Measurements from ENCODE around the gene KCNJ16.

The KCNJ16 gene

GRCh38 chr17:70124723-70125122, 49.7 kb downstream of the KCNJ16 start:
- H3K9ac ChIP-seq (ENCODE audit: low read length in 2 of 2) = no peak overlapping the region
- H3K9me3 ChIP-seq (ENCODE audit: control insufficient read depth in 2 of 2, low read length in 2 of 2) = no peaks in the 10 kb centered on the region
- H3K4me3 ChIP-seq (ENCODE audit: low read length in 2 of 2) = no peak overlapping the region
- no peak overlapping the region for H3K27ac ChIP-seq (ENCODE audit: low read length)
- no peaks in the 10 kb centered on the region for H3K27me3 ChIP-seq (ENCODE audit: control insufficient read depth in 1 of 2, insufficient read depth in 2 of 2, low read length in 2 of 2)
- H3K4me1 ChIP-seq (ENCODE audit: control insufficient read depth, insufficient read depth, low read length) = no peaks in the 10 kb centered on the region
- no peaks in the 10 kb centered on the region for H3K36me3 ChIP-seq (ENCODE audit: control insufficient read depth in 2 of 2, insufficient read depth in 2 of 2, low read length in 2 of 2)

GRCh38 chr17:70127221-70127873, 52.3 kb downstream of the KCNJ16 start:
- H3K9me3 ChIP-seq (ENCODE audit: control insufficient read depth in 2 of 2, low read length in 2 of 2) = no peaks in the 10 kb centered on the region
- no peaks in the 10 kb centered on the region for H3K4me1 ChIP-seq (ENCODE audit: control insufficient read depth, insufficient read depth, low read length)
- H3K4me3 ChIP-seq (ENCODE audit: low read length in 2 of 2) = no peak overlapping the region
- H3K27ac ChIP-seq (ENCODE audit: low read length) = no peak overlapping the region
- H3K36me3 ChIP-seq (ENCODE audit: control insufficient read depth in 2 of 2, insufficient read depth in 2 of 2, low read length in 2 of 2) = no peaks in the 10 kb centered on the region
- H3K27me3 ChIP-seq (ENCODE audit: control insufficient read depth in 1 of 2, insufficient read depth in 2 of 2, low read length in 2 of 2) = no peaks in the 10 kb centered on the region
- H3K9ac ChIP-seq (ENCODE audit: low read length in 2 of 2) = no peak overlapping the region

- no peaks in the 10 kb centered on the region for H3K4me1 ChIP-seq (ENCODE audit: control insufficient read depth, insufficient read depth, low read length)
- no peaks in the 10 kb centered on the region for H3K27me3 ChIP-seq (ENCODE audit: control insufficient read depth in 1 of 2, insufficient read depth in 2 of 2, low read length in 2 of 2)
- no peak overlapping the region for H3K27ac ChIP-seq (ENCODE audit: low read length)
- no peak overlapping the region for H3K9ac ChIP-seq (ENCODE audit: low read length in 2 of 2)
- no peaks in the 10 kb centered on the region for H3K36me3 ChIP-seq (ENCODE audit: control insufficient read depth in 2 of 2, insufficient read depth in 2 of 2, low read length in 2 of 2)
- no peak overlapping the region for H3K4me3 ChIP-seq (ENCODE audit: low read length in 2 of 2)
- no peaks in the 10 kb centered on the region for H3K9me3 ChIP-seq (ENCODE audit: control insufficient read depth in 2 of 2, low read length in 2 of 2)
Measured at GRCh38 chr17:70128727-70129238, 53.8 kb downstream of the KCNJ16 start.

GRCh38 chr17:70130289-70130688, 55.3 kb downstream of the KCNJ16 start:
- H3K4me1 ChIP-seq (ENCODE audit: control insufficient read depth, insufficient read depth, low read length) = no peaks in the 10 kb centered on the region
- H3K27ac ChIP-seq (ENCODE audit: low read length) = no peak overlapping the region
- H3K36me3 ChIP-seq (ENCODE audit: control insufficient read depth in 2 of 2, insufficient read depth in 2 of 2, low read length in 2 of 2) = no peaks in the 10 kb centered on the region
- no peak overlapping the region for H3K4me3 ChIP-seq (ENCODE audit: low read length in 2 of 2)
- no peaks in the 10 kb centered on the region for H3K9me3 ChIP-seq (ENCODE audit: control insufficient read depth in 2 of 2, low read length in 2 of 2)
- no peak overlapping the region for H3K9ac ChIP-seq (ENCODE audit: low read length in 2 of 2)
- H3K27me3 ChIP-seq (ENCODE audit: control insufficient read depth in 1 of 2, insufficient read depth in 2 of 2, low read length in 2 of 2) = no peaks in the 10 kb centered on the region

- no peak overlapping the region for H3K9ac ChIP-seq (ENCODE audit: low read length in 2 of 2)
- no peaks in the 10 kb centered on the region for H3K36me3 ChIP-seq (ENCODE audit: control insufficient read depth in 2 of 2, insufficient read depth in 2 of 2, low read length in 2 of 2)
- H3K4me1 ChIP-seq (ENCODE audit: control insufficient read depth, insufficient read depth, low read length) = peaks cover 7% of the 10 kb centered on the region
- no peak overlapping the region for H3K27ac ChIP-seq (ENCODE audit: low read length)
- H3K27me3 ChIP-seq (ENCODE audit: control insufficient read depth in 1 of 2, insufficient read depth in 2 of 2, low read length in 2 of 2) = no peaks in the 10 kb centered on the region
- H3K4me3 ChIP-seq (ENCODE audit: low read length in 2 of 2) = no peak overlapping the region
- no peaks in the 10 kb centered on the region for H3K9me3 ChIP-seq (ENCODE audit: control insufficient read depth in 2 of 2, low read length in 2 of 2)
Measured at GRCh38 chr17:70132505-70132904, 57.5 kb downstream of the KCNJ16 start.

- no peaks in the 10 kb centered on the region for H3K9me3 ChIP-seq (ENCODE audit: control insufficient read depth in 2 of 2, low read length in 2 of 2)
- peaks cover 9% of the 10 kb centered on the region for H3K4me1 ChIP-seq (ENCODE audit: control insufficient read depth, insufficient read depth, low read length)
- H3K4me3 ChIP-seq (ENCODE audit: low read length in 2 of 2) = no peak overlapping the region
- H3K27me3 ChIP-seq (ENCODE audit: control insufficient read depth in 1 of 2, insufficient read depth in 2 of 2, low read length in 2 of 2) = no peaks in the 10 kb centered on the region
- no peaks in the 10 kb centered on the region for H3K36me3 ChIP-seq (ENCODE audit: control insufficient read depth in 2 of 2, insufficient read depth in 2 of 2, low read length in 2 of 2)
- no peak overlapping the region for H3K27ac ChIP-seq (ENCODE audit: low read length)
- H3K9ac ChIP-seq (ENCODE audit: low read length in 2 of 2) = no peak overlapping the region
Measured at GRCh38 chr17:70134042-70134441, 59.0 kb downstream of the KCNJ16 start.

- Histone ChIP-seq H3K36me3 (ENCODE audit: control insufficient read depth in 2 of 2, insufficient read depth in 2 of 2, low read length in 2 of 2) (no peaks in the 10 kb centered on the region), H3K9ac (ENCODE audit: low read length in 2 of 2) (no peak overlapping the region), H3K4me1 (ENCODE audit: control insufficient read depth, insufficient read depth, low read length) (peaks cover 11% of the 10 kb centered on the region), H3K27me3 (ENCODE audit: control insufficient read depth in 1 of 2, insufficient read depth in 2 of 2, low read length in 2 of 2) (no peaks in the 10 kb centered on the region), H3K9me3 (ENCODE audit: control insufficient read depth in 2 of 2, low read length in 2 of 2) (no peaks in the 10 kb centered on the region), H3K27ac (ENCODE audit: low read length) (no peak overlapping the region), H3K4me3 (ENCODE audit: low read length in 2 of 2) (no peak overlapping the region)
Measured at GRCh38 chr17:70134777-70135176, 59.8 kb downstream of the KCNJ16 start.

GRCh38 chr17:70136131-70136530, 61.1 kb downstream of the KCNJ16 start:
- H3K27ac ChIP-seq (ENCODE audit: low read length) = no peak overlapping the region
- H3K36me3 ChIP-seq (ENCODE audit: control insufficient read depth in 2 of 2, insufficient read depth in 2 of 2, low read length in 2 of 2) = no peaks in the 10 kb centered on the region
- H3K9me3 ChIP-seq (ENCODE audit: control insufficient read depth in 2 of 2, low read length in 2 of 2) = no peaks in the 10 kb centered on the region
- H3K4me3 ChIP-seq (ENCODE audit: low read length in 2 of 2) = no peak overlapping the region
- H3K9ac ChIP-seq (ENCODE audit: low read length in 2 of 2) = no peak overlapping the region
- H3K27me3 ChIP-seq (ENCODE audit: control insufficient read depth in 1 of 2, insufficient read depth in 2 of 2, low read length in 2 of 2) = no peaks in the 10 kb centered on the region
- H3K4me1 ChIP-seq (ENCODE audit: control insufficient read depth, insufficient read depth, low read length) = peaks cover 11% of the 10 kb centered on the region

- peak overlapping the region; percentile 63 to 70 for H3K4me3 ChIP-seq (ENCODE audit: low read length in 2 of 2)
Measured at GRCh38 chr17:70137451-70138230, 62.6 kb downstream of the KCNJ16 start.

GRCh38 chr17:70138291-70138865, 63.4 kb downstream of the KCNJ16 start:
- no peak overlapping the region for H3K9ac ChIP-seq (ENCODE audit: low read length in 2 of 2)
- H3K4me3 ChIP-seq (ENCODE audit: low read length in 2 of 2) = no peak overlapping the region
- peaks cover 11% of the 10 kb centered on the region for H3K4me1 ChIP-seq (ENCODE audit: control insufficient read depth, insufficient read depth, low read length)
- no peaks in the 10 kb centered on the region for H3K27me3 ChIP-seq (ENCODE audit: control insufficient read depth in 1 of 2, insufficient read depth in 2 of 2, low read length in 2 of 2)
- no peaks in the 10 kb centered on the region for H3K36me3 ChIP-seq (ENCODE audit: control insufficient read depth in 2 of 2, insufficient read depth in 2 of 2, low read length in 2 of 2)
- no peaks in the 10 kb centered on the region for H3K9me3 ChIP-seq (ENCODE audit: control insufficient read depth in 2 of 2, low read length in 2 of 2)
- peak overlapping the region; percentile 78 for H3K27ac ChIP-seq (ENCODE audit: low read length)

More at GRCh38 chr17:70137451-70138230, 62.6 kb downstream of the KCNJ16 start:
- no peaks in the 10 kb centered on the region for H3K9me3 ChIP-seq (ENCODE audit: control insufficient read depth in 2 of 2, low read length in 2 of 2)
- H3K27ac ChIP-seq (ENCODE audit: low read length) = peak overlapping the region; percentile 78
- H3K9ac ChIP-seq (ENCODE audit: low read length in 2 of 2) = peak overlapping the region; percentile 43 to 69
- H3K4me1 ChIP-seq (ENCODE audit: control insufficient read depth, insufficient read depth, low read length) = peaks cover 11% of the 10 kb centered on the region
- H3K36me3 ChIP-seq (ENCODE audit: control insufficient read depth in 2 of 2, insufficient read depth in 2 of 2, low read length in 2 of 2) = no peaks in the 10 kb centered on the region
- H3K27me3 ChIP-seq (ENCODE audit: control insufficient read depth in 1 of 2, insufficient read depth in 2 of 2, low read length in 2 of 2) = no peaks in the 10 kb centered on the region
